K562 (cell line): Measurements from ENCODE around the gene ATRNL1.

ENCODE experiments used
- CREB1 ChIP-seq, 2 experiments: sonication (generic) in 1 of 2; formaldehyde crosslinking in 1 of 2; IDR thresholded peaks; 2 replicates each; pipeline versions ENCODE4 v1.6.1 to v1.8.0; 2012 to 2022; ENCODE audit warnings: inconsistent platforms in 1 of 2, mild to moderate bottlenecking in 1 of 2, missing genetic modification reagents in 1 of 2, moderate library complexity in 1 of 2
- CTBP1 ChIP-seq: fragments of 450-650 bp; IDR thresholded peaks from 2 replicates; pipeline ENCODE4 v1.6.1; 2016; ENCODE audit warnings: borderline replicate concordance
- DPF2 ChIP-seq: fragments of 450-650 bp; IDR thresholded peaks from 2 replicates; pipeline ENCODE4 v1.6.1; 2016
- EZH2 ChIP-seq: IDR thresholded peaks from 2 replicates; pipeline ENCODE4 v1.6.1; 2012; ENCODE audit warnings: low read depth, mild to moderate bottlenecking, inconsistent platforms, low read length, borderline replicate concordance
- HNRNPLL ChIP-seq: fragments of 200-400 bp; formaldehyde crosslinking; IDR thresholded peaks from 2 replicates; pipeline ENCODE4 v1.6.1; 2017; ENCODE audit warnings: low read length, low read depth, mild to moderate bottlenecking; ENCODE audit not compliant: poor library complexity, severe bottlenecking
- SP1 ChIP-seq: sonication (generic); formaldehyde crosslinking; IDR thresholded peaks from 2 replicates; pipeline ENCODE4 v1.8.1; 2022; ENCODE audit warnings: mild to moderate bottlenecking, missing genetic modification reagents
- SPI1 ChIP-seq: IDR thresholded peaks from 2 replicates; pipeline ENCODE4 v1.6.1; 2011; ENCODE audit warnings: low read depth, low read length, control low read depth, borderline replicate concordance
- TF ChIP-seq, protein P1 (sequence below): sonication (generic); formaldehyde crosslinking; IDR thresholded peaks from 2 replicates; pipeline ENCODE4 v1.8.1; 2023; ENCODE audit warnings: mild to moderate bottlenecking, missing genetic modification reagents
- TF ChIP-seq, protein P2 (sequence below): sonication (generic); formaldehyde crosslinking; IDR thresholded peaks from 2 replicates; pipeline ENCODE4 v1.5.0; 2020; ENCODE audit warnings: missing genetic modification reagents
- TF ChIP-seq, protein P3 (sequence below): fragments of 150-350 bp; conservative IDR thresholded peaks from 2 replicates; pipeline ENCODE4 v1.6.1; 2014; ENCODE audit warnings: low read length

- TF ChIP-seq SP1 (CRISPR knock-in tag) = no peak
- no peak for TF ChIP-seq EZH2
- no peak for TF ChIP-seq HNRNPLL
- TF ChIP-seq CREB1 (IDR thresholded peaks at IDR 0.05) = no peak
- TF ChIP-seq CREB1 (CRISPR knock-in tag; IDR thresholded peaks at IDR 0.05) = no peak
- TF ChIP-seq, protein P1, sequence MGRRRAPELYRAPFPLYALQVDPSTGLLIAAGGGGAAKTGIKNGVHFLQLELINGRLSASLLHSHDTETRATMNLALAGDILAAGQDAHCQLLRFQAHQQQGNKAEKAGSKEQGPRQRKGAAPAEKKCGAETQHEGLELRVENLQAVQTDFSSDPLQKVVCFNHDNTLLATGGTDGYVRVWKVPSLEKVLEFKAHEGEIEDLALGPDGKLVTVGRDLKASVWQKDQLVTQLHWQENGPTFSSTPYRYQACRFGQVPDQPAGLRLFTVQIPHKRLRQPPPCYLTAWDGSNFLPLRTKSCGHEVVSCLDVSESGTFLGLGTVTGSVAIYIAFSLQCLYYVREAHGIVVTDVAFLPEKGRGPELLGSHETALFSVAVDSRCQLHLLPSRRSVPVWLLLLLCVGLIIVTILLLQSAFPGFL (CRISPR knock-in tag) = no peak
- TF ChIP-seq, protein P2, sequence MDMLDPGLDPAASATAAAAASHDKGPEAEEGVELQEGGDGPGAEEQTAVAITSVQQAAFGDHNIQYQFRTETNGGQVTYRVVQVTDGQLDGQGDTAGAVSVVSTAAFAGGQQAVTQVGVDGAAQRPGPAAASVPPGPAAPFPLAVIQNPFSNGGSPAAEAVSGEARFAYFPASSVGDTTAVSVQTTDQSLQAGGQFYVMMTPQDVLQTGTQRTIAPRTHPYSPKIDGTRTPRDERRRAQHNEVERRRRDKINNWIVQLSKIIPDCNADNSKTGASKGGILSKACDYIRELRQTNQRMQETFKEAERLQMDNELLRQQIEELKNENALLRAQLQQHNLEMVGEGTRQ (CRISPR knock-in tag) = no peak
- TF ChIP-seq CTBP1 = no peak
- no peak for TF ChIP-seq DPF2
- TF ChIP-seq, protein P3, sequence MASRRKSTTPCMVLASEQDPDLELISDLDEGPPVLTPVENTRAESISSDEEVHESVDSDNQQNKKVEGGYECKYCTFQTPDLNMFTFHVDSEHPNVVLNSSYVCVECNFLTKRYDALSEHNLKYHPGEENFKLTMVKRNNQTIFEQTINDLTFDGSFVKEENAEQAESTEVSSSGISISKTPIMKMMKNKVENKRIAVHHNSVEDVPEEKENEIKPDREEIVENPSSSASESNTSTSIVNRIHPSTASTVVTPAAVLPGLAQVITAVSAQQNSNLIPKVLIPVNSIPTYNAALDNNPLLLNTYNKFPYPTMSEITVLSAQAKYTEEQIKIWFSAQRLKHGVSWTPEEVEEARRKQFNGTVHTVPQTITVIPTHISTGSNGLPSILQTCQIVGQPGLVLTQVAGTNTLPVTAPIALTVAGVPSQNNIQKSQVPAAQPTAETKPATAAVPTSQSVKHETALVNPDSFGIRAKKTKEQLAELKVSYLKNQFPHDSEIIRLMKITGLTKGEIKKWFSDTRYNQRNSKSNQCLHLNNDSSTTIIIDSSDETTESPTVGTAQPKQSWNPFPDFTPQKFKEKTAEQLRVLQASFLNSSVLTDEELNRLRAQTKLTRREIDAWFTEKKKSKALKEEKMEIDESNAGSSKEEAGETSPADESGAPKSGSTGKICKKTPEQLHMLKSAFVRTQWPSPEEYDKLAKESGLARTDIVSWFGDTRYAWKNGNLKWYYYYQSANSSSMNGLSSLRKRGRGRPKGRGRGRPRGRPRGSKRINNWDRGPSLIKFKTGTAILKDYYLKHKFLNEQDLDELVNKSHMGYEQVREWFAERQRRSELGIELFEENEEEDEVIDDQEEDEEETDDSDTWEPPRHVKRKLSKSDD = no peak
- no peak for TF ChIP-seq SPI1
Observed at GRCh38 chr10:115977855-115978254, 884.7 kb downstream of the ATRNL1 start.
